Medulla oblongata (tissue), 1 donor: ENCODE measurements around the gene TRMO.

Source experiments
- DNase-seq: peaks from one replicate; pipeline ENCODE4 v3.0.0-alpha.2; 2015; ENCODE audit errors: extremely low spot score

Gene TRMO

DNA sequence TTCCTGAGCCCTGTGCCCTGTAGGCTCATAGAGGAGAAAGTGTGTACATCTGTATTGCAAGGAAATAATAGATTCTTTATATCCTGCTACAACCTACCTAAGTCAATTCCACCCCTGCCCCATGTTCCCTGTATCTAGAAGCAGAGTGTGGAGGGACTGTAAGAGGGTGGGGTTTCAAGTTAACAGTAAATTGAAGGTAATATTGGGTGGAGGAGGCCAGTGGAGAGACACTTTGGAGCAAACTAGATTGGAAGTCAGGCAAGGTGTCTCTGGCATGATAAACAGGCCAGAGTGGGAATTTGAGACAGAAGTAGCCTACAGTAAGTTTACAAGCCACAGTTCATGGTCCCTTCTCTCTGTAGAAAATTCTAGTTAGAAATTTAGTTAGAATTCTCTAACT, 17.9 kb upstream of the TRMO start:
- no peak for DNase-seq

DNA sequence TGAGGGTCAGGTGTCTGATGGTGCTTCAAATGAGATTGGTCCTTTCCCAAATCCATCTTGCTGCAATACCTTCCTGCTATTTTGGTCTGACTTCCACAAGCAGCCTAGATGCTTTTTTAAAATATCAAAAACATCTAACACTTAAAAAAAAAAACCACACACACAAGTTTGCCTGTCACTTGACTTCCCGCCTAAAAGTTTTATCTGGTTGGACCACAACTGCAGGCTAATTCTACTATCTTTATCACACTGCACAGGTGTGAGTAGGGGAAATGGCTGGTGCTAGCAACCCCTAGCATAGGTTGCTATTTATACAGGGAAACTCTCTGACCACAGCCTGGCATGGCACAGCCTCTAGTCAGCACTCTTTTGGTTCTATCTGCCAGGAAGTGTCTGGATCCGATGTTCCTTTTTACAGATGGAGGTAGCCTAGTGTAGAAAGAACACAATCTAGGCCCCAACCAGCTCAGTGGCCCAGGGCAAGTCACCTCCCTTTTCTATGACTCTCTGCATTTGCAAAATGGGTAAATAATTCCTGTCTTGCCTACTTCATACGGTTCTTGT, 15.9 kb upstream of the TRMO start, which contains the start of gene HEMGN:
Gene HEMGN (minus strand): TSS at position 92 of the 564 bp plus-strand sequence. CDS start 36 bp downstream, at position 56.
- DNase-seq: no peak

DNA sequence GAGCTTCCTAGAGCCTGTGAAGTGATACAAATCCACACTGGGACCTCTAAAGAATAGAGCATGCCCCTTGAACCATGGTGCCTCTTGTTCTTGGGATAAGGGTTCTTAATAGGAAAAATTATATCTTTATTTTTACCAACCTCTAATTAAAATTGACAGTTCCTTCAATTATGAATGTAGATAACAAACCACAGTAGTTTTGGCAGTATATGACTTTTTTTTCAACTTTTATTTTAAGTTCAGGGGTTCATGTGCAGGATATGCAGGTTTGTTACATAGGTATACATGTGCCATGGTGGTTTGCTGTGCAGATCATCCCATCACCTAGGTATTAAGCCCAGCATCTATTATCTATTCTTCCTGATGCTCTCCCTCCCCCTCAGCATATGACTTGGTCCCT, 14.7 kb upstream of the TRMO start:
- DNase-seq: no peak

DNA sequence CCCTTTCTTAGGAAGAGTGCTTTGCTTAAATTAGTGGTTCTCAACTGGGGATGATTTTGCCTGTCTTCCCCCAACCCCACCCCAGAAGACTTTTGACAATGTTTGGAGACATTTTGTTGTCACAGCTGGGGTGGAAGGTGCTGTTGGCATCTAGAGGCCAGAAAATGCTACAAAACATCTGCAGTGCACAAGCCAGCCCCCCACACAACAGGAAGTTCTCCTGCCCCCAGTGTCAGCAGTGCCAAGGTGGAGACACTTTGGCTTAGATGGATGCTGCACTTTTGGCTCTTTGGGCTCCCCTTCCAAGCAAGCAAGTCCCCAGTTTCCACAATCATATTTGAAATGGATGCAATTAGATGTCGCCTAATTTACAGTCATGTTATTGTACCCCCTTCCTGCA, 13.0 kb upstream of the TRMO start:
- no peak for DNase-seq

DNA sequence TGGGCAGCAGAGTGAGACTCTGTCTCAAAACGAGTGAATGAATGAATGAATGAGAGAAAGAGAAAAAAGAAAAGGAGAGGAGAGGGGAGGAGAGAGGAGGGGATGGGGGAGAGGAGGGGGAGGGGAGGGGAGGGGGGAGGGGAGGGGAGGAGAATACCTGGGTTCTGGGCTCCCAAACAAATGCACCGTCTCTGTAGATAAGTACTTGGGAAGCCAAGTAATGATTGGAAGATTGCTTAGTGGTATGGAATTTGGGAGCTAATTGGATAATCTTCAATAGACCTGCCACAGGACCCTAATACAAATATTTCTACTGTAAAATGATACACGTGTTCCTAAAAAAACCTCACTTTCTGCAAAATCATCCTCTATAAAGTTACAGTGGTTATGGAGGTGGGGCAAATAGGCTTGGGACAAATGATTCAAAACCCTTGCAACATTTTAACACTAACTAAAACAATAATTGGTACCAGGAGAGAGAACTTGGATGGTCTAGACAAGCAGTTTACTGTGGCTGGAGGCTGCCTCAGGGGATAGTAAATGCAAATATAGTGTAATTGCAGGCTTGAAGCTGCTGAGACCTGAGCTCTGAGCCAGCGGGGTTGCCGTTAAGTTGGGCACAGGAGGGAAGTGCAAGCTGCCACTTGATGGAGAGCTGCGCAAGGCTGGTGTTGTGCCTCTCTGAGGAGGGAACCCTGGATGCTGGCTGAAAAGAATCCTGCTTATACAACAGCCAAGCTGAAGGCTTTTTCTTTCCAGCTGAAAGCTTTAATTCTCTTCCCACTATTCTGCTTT, 12.2 kb upstream of the TRMO start:
- DNase-seq: peak; percentile 27

DNA sequence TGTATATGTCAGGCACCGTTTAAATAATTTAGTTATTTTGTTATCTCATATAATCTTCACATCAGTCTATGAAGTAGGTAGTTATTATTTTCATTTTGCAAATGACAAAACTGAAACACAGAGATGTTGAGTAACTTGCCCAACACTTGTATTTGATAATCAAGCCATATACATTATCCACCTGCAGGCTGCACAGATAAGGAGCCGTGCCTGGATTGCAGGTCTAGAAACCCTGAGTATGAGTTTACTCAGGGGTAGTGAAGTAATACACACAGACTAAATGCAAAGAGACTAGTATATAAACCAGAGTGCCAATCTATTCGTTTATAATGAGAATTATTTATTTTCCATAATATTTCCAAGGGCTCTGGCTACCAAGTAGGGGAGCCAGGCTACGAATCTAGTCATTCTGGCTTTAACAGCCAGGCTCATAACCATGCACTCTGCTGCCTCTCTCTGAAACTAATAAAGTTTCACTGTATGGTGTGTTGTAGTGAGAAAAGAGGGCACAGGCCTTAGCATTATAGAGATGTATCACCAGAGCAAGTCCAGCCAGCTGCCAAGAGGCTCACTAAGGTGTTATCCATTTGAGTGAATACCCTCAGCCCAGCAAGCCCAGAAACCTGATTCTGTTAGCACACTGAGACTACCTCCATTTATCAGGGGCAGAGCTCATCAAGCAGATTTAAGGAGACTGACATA, 11.1 kb upstream of the TRMO start:
- DNase-seq: no peak

DNA sequence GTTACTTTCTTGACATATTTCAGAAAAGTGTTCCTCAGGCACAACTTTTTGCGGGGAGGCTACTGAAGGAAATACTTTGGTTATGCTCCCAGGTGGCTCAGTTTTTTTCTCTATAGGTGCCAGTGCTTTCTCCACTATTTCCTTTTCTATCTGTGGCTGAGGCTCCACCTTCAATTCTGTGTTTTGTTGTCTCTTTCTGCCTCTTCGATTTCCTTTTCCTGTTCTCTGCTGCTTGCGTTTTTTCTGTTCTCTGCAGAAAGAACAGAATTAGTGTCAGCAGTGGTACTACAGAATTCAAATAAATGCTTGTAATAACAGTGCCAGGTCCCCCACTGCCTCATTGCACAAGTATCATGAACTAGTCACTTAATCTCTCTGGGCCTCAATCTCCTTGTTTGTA, 8.7 kb upstream of the TRMO start:
- no peak for DNase-seq

DNA sequence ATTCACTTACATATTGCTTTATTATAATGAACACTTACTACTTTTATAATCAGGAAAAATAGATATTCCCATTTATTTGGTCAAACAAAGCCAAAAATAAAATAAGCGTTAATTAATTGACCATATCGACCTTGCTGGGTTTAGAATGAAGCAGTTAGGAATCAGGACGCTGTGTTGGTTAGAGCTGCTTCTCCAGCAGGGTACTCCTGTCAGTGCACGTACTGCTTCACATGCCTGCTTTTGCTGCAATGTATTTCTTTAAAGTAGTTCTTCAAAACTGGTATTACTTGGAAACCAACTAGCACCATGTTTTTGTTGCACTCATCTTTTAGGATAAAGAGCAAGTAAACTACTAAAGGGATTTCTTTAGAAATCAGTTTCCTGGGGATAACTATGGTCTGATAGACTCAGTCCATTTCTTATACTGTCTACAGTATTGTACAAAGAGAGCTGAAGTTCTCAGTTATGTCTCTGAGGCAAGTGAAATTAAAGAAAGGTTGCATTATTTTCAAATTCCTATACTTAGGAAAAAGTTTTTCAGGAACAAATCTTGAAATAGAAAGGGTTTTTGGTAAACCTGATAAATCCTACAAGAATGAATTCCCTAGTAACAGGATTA, 6.8 kb upstream of the TRMO start:
- DNase-seq: no peak

DNA sequence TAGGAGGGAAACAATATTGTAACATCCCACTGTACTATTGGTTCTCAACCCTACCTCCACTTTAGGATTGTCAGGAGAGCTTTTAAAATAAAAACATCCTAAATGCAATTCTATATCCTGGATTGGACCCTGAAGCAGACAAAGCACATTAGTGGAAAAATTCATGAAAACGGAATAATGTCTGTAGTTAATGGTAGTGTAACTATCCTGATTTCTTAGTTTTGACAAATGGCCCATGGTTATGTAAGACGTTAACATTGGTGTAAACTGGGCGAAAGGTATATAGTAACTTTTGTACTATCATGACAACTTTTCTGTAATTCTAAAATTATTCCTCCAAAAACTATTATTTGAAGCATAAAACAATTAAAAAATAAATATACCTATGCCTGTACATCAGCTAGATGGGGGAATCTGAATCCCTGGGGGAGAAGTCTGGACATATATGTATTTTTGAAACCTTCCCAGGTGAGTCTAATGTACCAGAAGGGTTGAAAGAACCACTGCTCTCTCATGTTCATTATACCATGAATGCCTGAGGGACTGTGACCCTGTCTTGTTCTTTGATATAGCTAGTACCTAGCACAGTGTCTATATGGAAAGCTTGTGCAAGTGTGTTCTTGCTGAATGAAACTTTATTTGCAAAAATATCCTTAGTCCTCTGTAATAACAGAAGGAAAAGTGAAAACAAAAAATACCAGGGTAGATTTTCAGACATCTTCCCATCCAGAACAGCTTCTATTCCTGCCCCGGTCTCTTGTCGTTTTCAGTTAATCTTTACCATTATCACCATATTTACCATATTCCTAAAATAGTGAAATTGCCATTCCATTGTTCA, 3.4 kb upstream of the TRMO start:
- DNase-seq: no peak

DNA sequence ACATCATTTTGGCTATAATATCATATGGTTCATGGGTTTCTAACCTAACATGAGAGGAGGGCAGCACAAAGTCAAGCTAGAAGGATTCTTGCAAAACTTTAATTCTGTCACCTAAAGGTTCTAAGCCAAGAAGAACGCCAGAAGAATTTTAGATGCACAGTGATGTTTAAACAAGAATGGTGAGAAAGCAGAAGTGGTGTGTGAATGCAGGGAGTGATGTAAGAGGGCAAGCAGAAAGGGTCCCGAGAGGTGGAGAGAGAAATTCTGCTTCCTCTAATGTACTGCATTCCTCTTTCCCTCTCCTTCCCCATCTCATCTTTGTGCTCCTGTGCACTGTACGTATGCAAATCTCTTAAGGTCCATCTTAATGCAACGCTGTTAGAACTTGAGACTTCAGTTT, 2.1 kb upstream of the TRMO start:
- DNase-seq: peak; percentile 37

DNA sequence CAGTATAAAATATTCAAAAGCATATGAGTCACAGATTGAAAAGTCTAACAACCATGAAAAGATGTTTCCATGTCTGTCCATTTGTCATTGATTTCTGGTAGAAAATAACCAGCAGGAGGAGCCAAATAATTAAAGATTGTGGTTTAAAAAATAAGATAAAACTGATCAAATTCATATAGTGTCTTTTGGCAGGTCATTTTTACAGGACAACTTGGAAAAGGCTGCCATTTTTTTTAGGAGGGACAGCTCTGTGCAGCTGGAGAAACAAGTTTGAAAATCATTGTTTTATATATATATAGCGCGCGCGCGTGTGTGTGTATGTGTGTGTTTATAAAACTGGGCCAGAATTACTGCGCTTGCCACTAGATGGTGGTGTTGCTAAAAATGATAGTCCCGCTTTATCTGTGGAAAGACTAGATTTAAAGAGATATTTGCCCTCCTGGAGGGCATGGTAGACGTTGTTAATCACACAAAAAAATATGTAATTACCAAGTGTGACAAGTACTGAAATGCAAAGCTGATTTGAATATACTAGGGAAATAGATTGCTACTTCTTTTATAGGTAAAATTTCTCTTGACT, 1.3 kb upstream of the TRMO start:
- DNase-seq: peak; percentile 94

DNA sequence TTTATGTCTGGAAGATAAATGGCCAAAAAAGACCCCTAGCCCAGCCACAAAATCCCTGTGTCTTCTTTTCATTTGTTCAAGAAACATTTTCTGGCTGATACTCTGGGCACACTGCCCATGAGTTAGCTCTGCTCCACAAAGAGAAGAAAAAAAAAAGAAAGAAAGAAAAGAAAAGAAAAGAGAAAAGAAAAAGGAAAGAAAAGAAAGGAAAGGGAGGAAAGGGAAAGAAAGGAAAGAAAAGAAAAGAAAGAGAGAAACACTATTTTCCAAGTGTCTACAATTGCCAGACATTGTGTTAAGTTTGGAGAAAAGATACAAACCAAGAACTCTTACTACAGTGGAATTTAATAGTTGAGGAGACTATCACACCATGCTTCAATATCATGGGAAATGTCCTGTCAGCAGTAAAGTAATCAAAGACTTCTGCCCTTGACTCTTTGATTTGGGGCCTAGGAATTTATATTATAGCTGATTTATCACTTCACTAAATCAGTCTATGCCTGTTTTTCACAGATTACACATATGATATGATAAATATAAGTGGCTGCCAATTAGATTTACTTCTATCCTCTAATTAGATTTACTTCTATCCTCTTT, 3.0 kb downstream of the TRMO start:
- peak; percentile 22 for DNase-seq

DNA sequence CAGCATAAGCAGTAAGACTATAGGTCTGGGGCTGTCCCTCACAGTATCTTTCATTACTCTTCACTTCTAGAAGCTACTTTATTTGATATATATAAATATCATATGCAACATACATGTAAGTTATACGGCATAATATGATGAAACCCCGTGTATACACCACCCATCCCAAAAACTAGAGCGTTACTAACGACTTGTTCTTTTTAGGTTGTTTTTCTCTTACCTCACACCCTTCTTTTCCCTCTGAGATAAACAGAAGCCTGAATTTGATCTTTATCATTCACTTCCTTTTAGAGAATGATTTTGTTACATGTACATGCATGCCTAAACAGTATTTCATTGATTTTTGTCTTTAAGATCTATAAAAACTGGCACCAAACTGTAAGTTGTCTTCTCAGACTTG, 3.7 kb downstream of the TRMO start:
- no peak for DNase-seq

DNA sequence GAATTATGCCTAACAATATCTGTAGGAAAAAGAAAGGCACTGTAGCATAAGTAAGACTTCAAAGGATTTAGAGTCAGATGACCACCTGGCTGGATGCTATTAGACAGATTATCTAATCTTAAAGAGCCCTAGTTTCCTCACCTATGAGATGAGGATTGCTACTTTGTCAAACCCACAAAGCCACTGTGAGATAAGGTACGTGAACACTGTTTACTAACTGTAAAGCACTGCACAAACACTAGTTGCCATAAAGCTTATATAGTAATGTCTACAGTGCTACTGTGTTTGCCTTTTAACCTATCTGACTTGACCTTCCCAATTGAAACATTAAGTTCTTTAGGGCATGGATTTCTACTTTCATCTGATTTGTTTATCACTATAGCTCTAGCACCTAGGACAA, 10.3 kb downstream of the TRMO start:
- no peak for DNase-seq

DNA sequence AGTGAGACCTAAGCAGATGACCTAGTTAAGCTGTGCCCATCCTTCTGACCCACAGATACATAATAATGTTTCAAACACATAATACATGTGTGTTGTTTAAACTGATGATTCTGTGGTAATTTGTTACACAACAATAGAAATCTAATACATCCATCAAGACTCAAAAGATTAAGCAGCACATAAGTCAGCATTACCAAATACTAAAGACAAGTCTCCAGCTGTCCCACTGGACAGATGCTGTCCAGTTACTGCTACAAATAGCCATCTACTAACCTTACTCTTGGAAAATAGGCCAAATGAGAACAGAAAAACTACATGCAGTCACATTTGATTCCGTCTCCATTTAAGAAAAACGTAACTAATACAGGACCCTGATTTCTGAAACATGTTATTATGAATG, 10.8 kb downstream of the TRMO start:
- DNase-seq: no peak

DNA sequence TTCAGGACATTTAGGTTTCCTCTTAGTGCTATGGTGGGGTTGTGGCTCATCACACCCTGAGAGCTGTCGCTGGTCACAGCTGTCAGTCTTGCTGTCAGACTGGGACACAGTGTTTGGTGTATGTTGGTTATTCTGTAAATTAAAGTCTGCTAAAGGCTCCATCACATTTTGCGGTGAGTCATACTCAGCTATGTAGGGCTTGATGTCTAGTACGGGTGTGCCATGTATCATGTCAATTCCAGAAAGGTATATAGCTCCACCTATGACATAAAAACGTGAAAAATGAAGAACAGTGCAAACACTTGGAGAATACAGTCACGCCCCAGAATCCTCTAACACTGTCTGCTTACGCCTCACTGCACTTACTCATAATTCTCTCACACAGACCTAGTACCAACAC, 11.9 kb downstream of the TRMO start:
- no peak for DNase-seq

DNA sequence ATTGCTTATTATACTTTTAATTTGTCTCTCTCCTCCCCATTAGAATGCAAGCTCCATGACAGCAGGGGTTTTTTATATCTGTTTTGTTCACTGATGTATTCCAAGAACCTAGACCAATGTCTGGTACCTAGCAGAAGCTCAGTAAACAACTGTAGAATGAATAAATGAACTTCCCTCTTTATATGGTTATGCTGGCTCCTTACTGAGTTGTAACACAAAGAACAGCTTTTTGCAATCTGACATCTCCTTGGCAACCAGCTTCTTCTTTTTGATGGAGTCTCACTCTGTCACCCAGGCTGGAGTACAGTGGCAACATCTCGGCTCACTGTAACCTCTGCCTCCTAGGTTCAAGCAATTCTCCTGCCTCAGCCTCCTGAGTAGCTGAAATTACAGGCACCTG, 13.6 kb downstream of the TRMO start:
- no peak for DNase-seq

DNA sequence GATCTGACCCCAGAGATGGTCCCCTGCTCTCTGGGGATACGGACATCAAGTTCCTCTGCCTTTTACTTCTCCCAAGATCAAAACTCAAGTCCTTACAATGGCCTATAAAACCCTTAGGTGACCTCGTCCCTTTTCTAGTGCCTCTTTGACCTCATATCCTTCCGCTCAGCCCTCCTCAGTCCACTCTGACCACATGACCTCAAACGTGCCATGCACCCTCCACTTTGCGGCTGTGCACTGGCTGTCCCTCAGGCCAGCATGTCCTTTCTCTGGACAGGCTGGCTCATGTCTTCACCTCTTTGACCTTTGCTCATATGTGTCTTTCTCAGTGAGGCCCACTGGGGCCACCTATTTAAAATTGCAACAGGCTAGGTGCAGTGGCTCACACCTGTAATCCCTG, 14.7 kb downstream of the TRMO start:
- no peak for DNase-seq

DNA sequence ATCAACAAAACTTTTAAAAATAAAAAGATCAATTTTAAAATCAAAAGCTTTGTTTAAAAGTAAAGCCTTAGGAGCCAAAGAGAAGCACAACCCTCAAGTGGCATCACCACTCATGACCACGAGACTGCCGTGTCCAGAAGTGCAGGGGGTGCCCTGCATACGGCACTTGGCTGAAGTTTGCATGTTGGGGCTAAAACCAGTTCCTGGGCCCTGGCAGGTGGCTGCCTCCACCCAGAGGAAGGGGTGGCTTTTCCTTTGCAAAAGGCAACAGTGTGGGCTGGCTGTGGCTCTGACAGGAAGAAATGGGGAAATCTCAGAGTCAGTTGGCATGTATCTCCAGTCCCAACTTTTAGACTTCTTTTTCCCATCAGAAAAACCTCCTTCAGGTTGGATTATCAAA, 15.3 kb downstream of the TRMO start:
- DNase-seq: peak; percentile 14

DNA sequence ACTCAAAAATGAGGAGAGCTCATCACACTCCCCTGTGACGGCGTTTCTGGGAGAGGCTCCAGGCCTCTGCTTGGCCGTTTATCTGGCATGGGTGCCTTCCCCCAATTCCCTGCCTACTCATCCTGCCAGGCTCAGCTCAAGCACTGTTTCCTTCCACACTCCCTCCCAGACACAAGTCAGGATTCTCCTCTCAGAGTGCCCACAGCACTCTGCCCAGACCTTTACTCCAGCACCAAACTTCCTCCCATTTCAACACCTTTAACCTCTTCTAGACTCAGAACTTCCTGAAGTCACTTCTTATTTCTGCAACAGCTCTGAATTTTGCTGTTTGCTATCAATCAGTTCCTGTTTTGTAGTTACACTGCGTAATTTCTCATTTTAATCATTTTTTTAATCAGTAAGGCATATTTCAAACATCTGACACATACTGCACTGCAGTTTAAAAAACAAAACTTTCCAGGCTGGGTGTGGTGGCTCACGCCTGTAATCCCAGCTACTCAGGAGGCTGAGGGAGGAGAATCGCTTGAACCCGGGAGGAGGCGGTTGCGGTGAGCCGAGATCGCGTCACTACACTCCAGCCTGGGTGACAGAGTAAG, 16.0 kb downstream of the TRMO start:
- DNase-seq: peak; percentile 78

DNA sequence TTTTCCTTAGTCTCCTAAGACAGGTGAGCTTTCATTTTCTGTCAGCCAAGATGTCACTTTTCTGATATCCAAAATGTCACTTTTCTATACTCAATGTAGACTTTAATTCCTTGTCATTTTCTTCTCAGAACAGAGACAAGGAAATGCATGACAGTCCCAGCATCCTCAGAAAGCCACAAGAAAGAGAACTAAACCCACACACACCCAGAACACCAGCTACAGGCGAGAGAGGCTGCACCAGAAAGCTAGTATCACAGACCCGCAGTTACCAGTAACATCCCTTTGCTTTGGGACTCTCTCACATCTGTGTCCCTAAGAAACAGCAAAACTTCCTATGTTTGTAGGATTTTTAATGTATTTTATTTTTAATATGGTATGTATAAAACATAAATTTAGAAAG, 17.1 kb downstream of the TRMO start:
- DNase-seq: no peak
